IMR-90 (cell line): ENCODE data around the gene TEC. TPM values are rescaled to one million over a fixed set of nuclear protein-coding genes. Genes with fewer than 3 reads are reported as not detected.

ENCODE experiments used
- ATAC-seq: fragments of 200-7000 bp; cut with Tn5 transposase; 2 replicates; pipeline ENCODE4 v1.9.1; 2020; ENCODE audit warnings: low read depth, mild to moderate bottlenecking, moderate library complexity
- BruUV-seq: library from RNA; stranded (reverse); fragments of 400-500 nt; replicated peaks from 2 replicates; lab custom pipeline; 2021; lab: Mats Ljungman, UMichigan
- CTCF ChIA-PET: fragments of 300-600 bp; formaldehyde crosslinking; extraction: SDS; loops from one replicate; lab custom pipeline; 2021; ENCODE audit warnings: antibody characterized with exemption; lab: Yijun Ruan, JAX
- POLR2A ChIA-PET: fragments of 300-600 bp; sonication (Branson Sonifier 250); formaldehyde crosslinking; loops from one replicate; lab custom pipeline; 2022; ENCODE audit warnings: antibody characterized with exemption; ENCODE audit not compliant: unreplicated experiment; lab: Charles Lee
- DNase-seq: peaks from one replicate; pipeline ENCODE4 v3.0.0; 2013
- H2AFZ ChIP-seq: replicated peaks from 2 replicates; pipeline ENCODE3; 2013; ENCODE audit warnings: low read length, mild to moderate bottlenecking; ENCODE audit not compliant: poor library complexity
- H2AK5ac ChIP-seq: 2 replicates; pipeline ENCODE4 v1.6.1; 2013; ENCODE audit warnings: low read depth, low read length, inconsistent platforms
- H2AK9ac ChIP-seq: replicated peaks from 2 replicates; pipeline ENCODE3; 2013; ENCODE audit warnings: mild to moderate bottlenecking, low read depth, low read length, moderate library complexity; ENCODE audit not compliant: poor library complexity
- H2BK120ac ChIP-seq: 2 replicates; pipeline ENCODE4 v1.6.1; 2013; ENCODE audit warnings: low read depth, low read length, inconsistent platforms
- H2BK15ac ChIP-seq: 3 replicates; pipeline ENCODE4 v1.6.1; 2013; ENCODE audit warnings: low read depth, low read length, inconsistent platforms
- H2BK20ac ChIP-seq: 2 replicates; pipeline ENCODE4 v1.6.1; 2013; ENCODE audit warnings: low read depth, mild to moderate bottlenecking, inconsistent platforms, low read length, moderate library complexity
- H2BK5ac ChIP-seq: 2 replicates; pipeline ENCODE4 v1.6.1; 2013; ENCODE audit warnings: mild to moderate bottlenecking, low read depth, low read length, inconsistent platforms; ENCODE audit not compliant: poor library complexity, severe bottlenecking
- H3K14ac ChIP-seq: replicated peaks from 2 replicates; pipeline ENCODE4 v1.6.1; 2013; ENCODE audit warnings: low read depth, low read length, inconsistent platforms
- H3K18ac ChIP-seq: 2 replicates; pipeline ENCODE4 v1.6.1; 2013; ENCODE audit warnings: low read depth, low read length, control low read depth
- H3K23ac ChIP-seq: 2 replicates; pipeline ENCODE4 v1.6.1; 2013; ENCODE audit warnings: low read depth, low read length, inconsistent platforms
- H3K27ac ChIP-seq: 2 replicates; pipeline ENCODE4 v1.5.1; 2013; ENCODE audit warnings: mild to moderate bottlenecking, control low read depth, low read length; ENCODE audit not compliant: insufficient read depth
- H3K27me3 ChIP-seq: 2 replicates; pipeline ENCODE4 v1.6.1; 2013; ENCODE audit warnings: low read length; ENCODE audit not compliant: control insufficient read depth, insufficient read depth
- H3K36me3 ChIP-seq: 2 replicates; pipeline ENCODE4 v1.6.1; 2013; ENCODE audit warnings: low read length, mixed read lengths; ENCODE audit not compliant: control insufficient read depth, insufficient read depth
- H3K4ac ChIP-seq: 2 replicates; pipeline ENCODE4 v1.6.1; 2013; ENCODE audit warnings: low read depth, low read length, inconsistent platforms
- H3K4me1 ChIP-seq: 2 replicates; pipeline ENCODE4 v1.6.1; 2013; ENCODE audit warnings: low read length, mixed read lengths; ENCODE audit not compliant: control insufficient read depth, insufficient read depth
- H3K4me2 ChIP-seq: 2 replicates; pipeline ENCODE4 v1.6.1; 2013; ENCODE audit warnings: low read depth, mild to moderate bottlenecking, control low read depth, low read length, moderate library complexity
- H3K4me3 ChIP-seq: 2 replicates; pipeline ENCODE4 v1.5.1; 2013; ENCODE audit warnings: low read depth, mild to moderate bottlenecking, control low read depth, low read length, moderate library complexity; ENCODE audit not compliant: insufficient read depth
- H3K56ac ChIP-seq: 2 replicates; pipeline ENCODE4 v1.6.1; 2013; ENCODE audit warnings: low read length, inconsistent platforms; ENCODE audit not compliant: insufficient read depth; ENCODE audit errors: extremely low read depth
- H3K79me1 ChIP-seq, 2 experiments: 2 replicates each; pipeline ENCODE4 v1.6.1; 2013; ENCODE audit warnings: low read length in 2 of 2, inconsistent platforms in 1 of 2, low read depth in 1 of 2
- H3K9ac ChIP-seq: 2 replicates; pipeline ENCODE4 v1.6.1; 2013; ENCODE audit warnings: low read depth, low read length, control low read depth
- H3K9me1 ChIP-seq: 2 replicates; pipeline ENCODE4 v1.6.1; 2013; ENCODE audit warnings: low read length, inconsistent platforms; ENCODE audit not compliant: insufficient read depth
- H3K9me3 ChIP-seq: 2 replicates; pipeline ENCODE4 v1.6.1; 2013; ENCODE audit warnings: low read length; ENCODE audit not compliant: control insufficient read depth, insufficient read depth
- H4K20me1 ChIP-seq: 2 replicates; pipeline ENCODE4 v1.6.1; 2013; ENCODE audit warnings: low read length, inconsistent platforms; ENCODE audit not compliant: insufficient read depth
- H4K5ac ChIP-seq: 2 replicates; pipeline ENCODE4 v1.6.1; 2013; ENCODE audit warnings: mild to moderate bottlenecking, low read depth, low read length, control low read depth
- H4K8ac ChIP-seq, 2 experiments: 2 replicates each; pipeline ENCODE4 v1.6.1; 2013; ENCODE audit warnings: low read depth in 2 of 2, low read length in 2 of 2, control low read depth in 1 of 2, inconsistent platforms in 1 of 2
- H4K91ac ChIP-seq: 2 replicates; pipeline ENCODE4 v1.6.1; 2013; ENCODE audit warnings: low read depth, low read length, inconsistent platforms; ENCODE audit not compliant: insufficient read depth
- BHLHE40 ChIP-seq: fragments of 150-350 bp; IDR thresholded peaks from 2 replicates; pipeline ENCODE4 v1.6.1; 2016; ENCODE audit warnings: mild to moderate bottlenecking, low read depth, low read length
- CEBPB ChIP-seq: IDR thresholded peaks from 2 replicates; pipeline ENCODE4 v1.6.1; 2012; ENCODE audit warnings: low read depth, low read length, improper control_type of control experiment
- CHD1 ChIP-seq: IDR thresholded peaks from 2 replicates; pipeline ENCODE4 v1.6.1; 2012; ENCODE audit warnings: low read depth, low read length, improper control_type of control experiment
- FOS ChIP-seq: fragments of 150-350 bp; IDR thresholded peaks from 2 replicates; pipeline ENCODE4 v1.6.1; 2016; ENCODE audit warnings: low read depth, low read length
- MAFK ChIP-seq: IDR thresholded peaks from 2 replicates; pipeline ENCODE4 v1.6.1; 2012; ENCODE audit warnings: low read depth, low read length, improper control_type of control experiment
- MAZ ChIP-seq: IDR thresholded peaks from 2 replicates; pipeline ENCODE4 v1.6.1; 2012; ENCODE audit warnings: low read depth, mild to moderate bottlenecking, low read length, improper control_type of control experiment, moderate library complexity, borderline replicate concordance
- MXI1 ChIP-seq: IDR thresholded peaks from 2 replicates; pipeline ENCODE4 v1.6.1; 2012; ENCODE audit warnings: low read depth, mild to moderate bottlenecking, low read length, moderate library complexity, borderline replicate concordance
- NFE2L2 ChIP-seq: fragments of 150-350 bp; IDR thresholded peaks from 2 replicates; pipeline ENCODE4 v1.6.1; 2016; ENCODE audit warnings: low read depth, mild to moderate bottlenecking, low read length
- POLR2A ChIP-seq: IDR thresholded peaks from 2 replicates; pipeline ENCODE4 v1.6.1; 2012; ENCODE audit warnings: mild to moderate bottlenecking, low read depth, low read length
- RAD21 ChIP-seq: IDR thresholded peaks from 2 replicates; pipeline ENCODE4 v1.6.1; 2012; ENCODE audit warnings: low read length, improper control_type of control experiment
- RCOR1 ChIP-seq: IDR thresholded peaks from 2 replicates; pipeline ENCODE4 v1.6.1; 2012; ENCODE audit warnings: mild to moderate bottlenecking, low read length, improper control_type of control experiment; ENCODE audit not compliant: insufficient replicate concordance
- RFX5 ChIP-seq: IDR thresholded peaks from 2 replicates; pipeline ENCODE4 v1.8.0; 2012; ENCODE audit warnings: low read depth, mild to moderate bottlenecking, low read length, moderate library complexity
- SMC3 ChIP-seq: fragments of 150-350 bp; IDR thresholded peaks from 2 replicates; pipeline ENCODE4 v1.6.1; 2016; ENCODE audit warnings: low read depth, mild to moderate bottlenecking, antibody characterized with exemption, low read length, moderate library complexity
- WGBS, 2 experiments: methylation state at CpG; one replicate each; pipeline versions ENCODE4 v1.1.5 to v1.1.7; 2013; ENCODE audit warnings: missing lambda C conversion rate in 2 of 2; ENCODE audit not compliant: insufficient read length in 1 of 2; ENCODE audit errors: extremely low coverage in 2 of 2; 5-methylcytosine and 5-hydroxymethylcytosine counted together
- dilution Hi-C: fragments of 300-500 bp; cut with HindIII; formaldehyde crosslinking; loops from one replicate; pipeline ENCODE4 v1.14.3; 2018; ENCODE audit warnings: low sequenced_read_pairs; ENCODE audit not compliant: unreplicated experiment
- in situ Hi-C: fragments of 300-500 bp; cut with MboI; formaldehyde crosslinking; loops from 3 replicates; pipeline ENCODE4 v1.14.3; 2019; ENCODE audit warnings: low sequenced_read_pairs, inconsistent platforms, mixed read lengths
- intact Hi-C: fragments of 100-400 bp; cut with micrococcal nuclease; formaldehyde crosslinking; loops from 2 replicates; pipeline ENCODE4 v1.10.0; 2022
- polyA plus RNA-seq, 3 experiments: library from polyadenylated mRNA; depleted of rRNA; stranded (reverse); fragments of >200 nt; gene quantifications; 2 replicates each; pipeline ENCODE4 v1.2.3, GENCODE V29; 2012; ENCODE audit warnings: low replicate concordance in 1 of 3
- total RNA-seq: library from RNA; depleted of rRNA; stranded (reverse); fragments of >200 nt; gene quantifications from 2 replicates; pipeline ENCODE4 v1.2.3, GENCODE V29; 2012
- TF ChIP-seq, protein P1 (sequence below): fragments of 150-350 bp; IDR thresholded peaks from 2 replicates; pipeline ENCODE4 v1.6.1; 2017; ENCODE audit warnings: mild to moderate bottlenecking, antibody characterized with exemption, low read length, low read depth
- TF ChIP-seq, protein P2 (sequence below): fragments of 150-350 bp; IDR thresholded peaks from 2 replicates; pipeline ENCODE4 v1.6.1; 2016; ENCODE audit warnings: low read depth, mild to moderate bottlenecking, low read length, moderate library complexity, borderline replicate concordance
- TF ChIP-seq, protein P3 (sequence below): conservative IDR thresholded peaks from 2 replicates; pipeline ENCODE4 v1.5.1; 2012; ENCODE audit warnings: mild to moderate bottlenecking, low read depth, low read length, improper control_type of control experiment

TEC gene
- total and polyA plus RNA-seq, 2 of the 4 experiments (the other 2 are of a cell fraction), result 0.39 to 0.54 TPM

DNA sequence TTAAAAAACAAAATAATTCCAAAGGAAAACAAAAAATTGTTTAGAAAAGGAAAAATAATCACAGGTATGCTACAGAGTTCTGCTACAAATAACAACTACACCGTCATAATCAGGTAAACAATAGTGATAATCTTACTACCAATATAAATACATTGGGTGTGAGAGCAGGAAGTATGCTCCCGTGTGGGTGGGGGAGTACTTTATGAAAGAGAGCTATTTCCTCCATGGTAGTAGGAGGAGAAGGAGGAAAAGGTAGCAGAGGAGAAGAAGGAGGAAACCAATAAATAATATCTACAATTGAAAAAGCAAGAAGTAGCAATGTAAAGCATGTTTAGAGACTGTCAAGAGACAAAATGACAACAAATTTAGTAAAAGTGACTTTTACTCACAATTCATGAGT is 35.1 kb downstream of the TEC start:
- H4K8ac ChIP-seq, result no peak overlapping the region
- no CpG with 5 or more reads among the region's 2 CpGs for WGBS, 2 experiments
- BruUV-seq, result no TSS peak
- H3K9me3 ChIP-seq, result no peaks in the 10 kb centered on the region
- dilution Hi-C loops (no loop called here), in situ Hi-C loops (no loop called here), intact Hi-C loops (no loop called here)
- no peaks in the 10 kb centered on the region for H3K27me3 ChIP-seq
- H3K14ac ChIP-seq, result no peak overlapping the region
- H3K79me1 ChIP-seq, result no peaks in the 10 kb centered on the region
- no peaks in the 10 kb centered on the region for H3K9me1 ChIP-seq
- H3K27ac ChIP-seq, result no peak overlapping the region
- DNase-seq (no peak), ATAC-seq (no peak)
- no peak overlapping the region for H2AFZ ChIP-seq
- no peak overlapping the region for H2AK5ac ChIP-seq
- no peak overlapping the region for H3K4me2 ChIP-seq
- no peaks in the 10 kb centered on the region for H4K20me1 ChIP-seq
- no peak overlapping the region for H2BK20ac ChIP-seq
- no peak overlapping the region for H2AK9ac ChIP-seq
- no peak overlapping the region for H3K18ac ChIP-seq
- no peak overlapping the region for H3K23ac ChIP-seq
- no peak overlapping the region for H3K4me3 ChIP-seq
- CTCF ChIA-PET, result no interaction called here
- H3K4ac ChIP-seq, result no peak overlapping the region
- no peak overlapping the region for H3K9ac ChIP-seq
- H3K4me1 ChIP-seq, result no peaks in the 10 kb centered on the region
- no peak for TF ChIP-seq SMC3
- no peak for TF ChIP-seq BHLHE40
- TF ChIP-seq CHD1, result no peak
- TF ChIP-seq CEBPB, result no peak
- TF ChIP-seq POLR2A, result no peak
- TF ChIP-seq RCOR1, result no peak
- TF ChIP-seq, protein P1, sequence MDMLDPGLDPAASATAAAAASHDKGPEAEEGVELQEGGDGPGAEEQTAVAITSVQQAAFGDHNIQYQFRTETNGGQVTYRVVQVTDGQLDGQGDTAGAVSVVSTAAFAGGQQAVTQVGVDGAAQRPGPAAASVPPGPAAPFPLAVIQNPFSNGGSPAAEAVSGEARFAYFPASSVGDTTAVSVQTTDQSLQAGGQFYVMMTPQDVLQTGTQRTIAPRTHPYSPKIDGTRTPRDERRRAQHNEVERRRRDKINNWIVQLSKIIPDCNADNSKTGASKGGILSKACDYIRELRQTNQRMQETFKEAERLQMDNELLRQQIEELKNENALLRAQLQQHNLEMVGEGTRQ, result no peak
- no peak for TF ChIP-seq NFE2L2
- TF ChIP-seq, protein P2, sequence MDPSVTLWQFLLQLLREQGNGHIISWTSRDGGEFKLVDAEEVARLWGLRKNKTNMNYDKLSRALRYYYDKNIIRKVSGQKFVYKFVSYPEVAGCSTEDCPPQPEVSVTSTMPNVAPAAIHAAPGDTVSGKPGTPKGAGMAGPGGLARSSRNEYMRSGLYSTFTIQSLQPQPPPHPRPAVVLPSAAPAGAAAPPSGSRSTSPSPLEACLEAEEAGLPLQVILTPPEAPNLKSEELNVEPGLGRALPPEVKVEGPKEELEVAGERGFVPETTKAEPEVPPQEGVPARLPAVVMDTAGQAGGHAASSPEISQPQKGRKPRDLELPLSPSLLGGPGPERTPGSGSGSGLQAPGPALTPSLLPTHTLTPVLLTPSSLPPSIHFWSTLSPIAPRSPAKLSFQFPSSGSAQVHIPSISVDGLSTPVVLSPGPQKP, result no peak
- no peak for TF ChIP-seq FOS
- TF ChIP-seq, protein P3, sequence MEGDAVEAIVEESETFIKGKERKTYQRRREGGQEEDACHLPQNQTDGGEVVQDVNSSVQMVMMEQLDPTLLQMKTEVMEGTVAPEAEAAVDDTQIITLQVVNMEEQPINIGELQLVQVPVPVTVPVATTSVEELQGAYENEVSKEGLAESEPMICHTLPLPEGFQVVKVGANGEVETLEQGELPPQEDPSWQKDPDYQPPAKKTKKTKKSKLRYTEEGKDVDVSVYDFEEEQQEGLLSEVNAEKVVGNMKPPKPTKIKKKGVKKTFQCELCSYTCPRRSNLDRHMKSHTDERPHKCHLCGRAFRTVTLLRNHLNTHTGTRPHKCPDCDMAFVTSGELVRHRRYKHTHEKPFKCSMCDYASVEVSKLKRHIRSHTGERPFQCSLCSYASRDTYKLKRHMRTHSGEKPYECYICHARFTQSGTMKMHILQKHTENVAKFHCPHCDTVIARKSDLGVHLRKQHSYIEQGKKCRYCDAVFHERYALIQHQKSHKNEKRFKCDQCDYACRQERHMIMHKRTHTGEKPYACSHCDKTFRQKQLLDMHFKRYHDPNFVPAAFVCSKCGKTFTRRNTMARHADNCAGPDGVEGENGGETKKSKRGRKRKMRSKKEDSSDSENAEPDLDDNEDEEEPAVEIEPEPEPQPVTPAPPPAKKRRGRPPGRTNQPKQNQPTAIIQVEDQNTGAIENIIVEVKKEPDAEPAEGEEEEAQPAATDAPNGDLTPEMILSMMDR, result no peak
- TF ChIP-seq MAFK, result no peak
- TF ChIP-seq MAZ, result no peak
- no peak for TF ChIP-seq MXI1
- no peak for TF ChIP-seq RAD21
- TF ChIP-seq RFX5, result no peak
- no peak overlapping the region for H2BK5ac ChIP-seq
- H2BK120ac ChIP-seq, result no peak overlapping the region
- POLR2A ChIA-PET, result no interaction called here
- no peaks in the 10 kb centered on the region for H3K36me3 ChIP-seq
- H2BK15ac ChIP-seq, result no peak overlapping the region
- no peak overlapping the region for H4K91ac ChIP-seq
- H4K5ac ChIP-seq, result no peak overlapping the region
- H3K56ac ChIP-seq, result no peak overlapping the region
